ENCODE measurements around the gene FAM72A. TPM values are rescaled to one million over a fixed set of nuclear protein-coding genes. Genes with fewer than 3 reads are reported as not detected.
"Not testable (repeated sequence)": the region's sequence is repeated elsewhere in the genome, so short reads cannot be mapped to it uniquely, and the experiment has no call there.

FAM72A gene
- total and polyA plus RNA-seq, 2 of the 4 experiments (the other 2 are of a cell fraction) = 2.2 to 5.0 TPM

GRCh38 chr1:206232970-206233645 lies 30.5 kb upstream of the FAM72A start:
- H3K14ac ChIP-seq (replicated peaks; ENCODE audit: low read depth, low read length); H2BK15ac ChIP-seq (ENCODE audit: low read depth, low read length); H3K9me1 ChIP-seq (ENCODE audit: insufficient read depth, low read length); H3K9me3 ChIP-seq (ENCODE audit: control insufficient read depth, insufficient read depth, low read length); H3K4me3 ChIP-seq (ENCODE audit: insufficient read depth, low read depth, low read length); H4K91ac ChIP-seq (ENCODE audit: insufficient read depth, low read depth, low read length); H2AK9ac ChIP-seq (replicated peaks; ENCODE audit: low read depth, low read length, poor library complexity); H3K18ac ChIP-seq (ENCODE audit: low read depth, low read length); H3K9ac ChIP-seq (ENCODE audit: low read depth, low read length); H3K79me1 ChIP-seq (ENCODE audit: low read depth in 1 of 2, low read length in 2 of 2); H2BK20ac ChIP-seq (ENCODE audit: low read depth, low read length); POLR2A ChIA-PET (ENCODE audit: unreplicated experiment); H3K4me1 ChIP-seq (ENCODE audit: control insufficient read depth, insufficient read depth, low read length); in situ Hi-C loops (cut with MboI; ENCODE audit: low sequenced_read_pairs); H2AFZ ChIP-seq (replicated peaks; ENCODE audit: low read length, poor library complexity); H3K56ac ChIP-seq (ENCODE audit: extremely low read depth, insufficient read depth, low read length); H3K36me3 ChIP-seq (ENCODE audit: control insufficient read depth, insufficient read depth, low read length); H3K27ac ChIP-seq (ENCODE audit: insufficient read depth, low read length); H2AK5ac ChIP-seq (ENCODE audit: low read depth, low read length); dilution Hi-C loops (cut with HindIII; ENCODE audit: low sequenced_read_pairs, unreplicated experiment); BruUV-seq (replicated peaks); H4K20me1 ChIP-seq (ENCODE audit: insufficient read depth, low read length); DNase-seq; CTCF ChIA-PET; H3K4ac ChIP-seq (ENCODE audit: low read depth, low read length); H2BK120ac ChIP-seq (ENCODE audit: low read depth, low read length); H2BK5ac ChIP-seq (ENCODE audit: low read depth, low read length, poor library complexity, severe bottlenecking); H3K23ac ChIP-seq (ENCODE audit: low read depth, low read length); intact Hi-C loops (cut with micrococcal nuclease); H4K8ac ChIP-seq (ENCODE audit: low read depth in 2 of 2, low read length in 2 of 2); H4K5ac ChIP-seq (ENCODE audit: low read depth, low read length); H3K27me3 ChIP-seq (ENCODE audit: control insufficient read depth, insufficient read depth, low read length); H3K4me2 ChIP-seq (ENCODE audit: low read depth, low read length): not testable (repeated sequence)
- WGBS, 2 experiments (ENCODE audit: extremely low coverage in 2 of 2, insufficient read length in 1 of 2) = no CpG with 5 or more reads among the region's 5 CpGs
- ATAC-seq (ENCODE audit: low read depth) = peak; percentile 40

GRCh38 chr1:206231989-206232388 lies 29.4 kb upstream of the FAM72A start:
- BruUV-seq (replicated peaks); intact Hi-C loops (cut with micrococcal nuclease); H3K27ac ChIP-seq (ENCODE audit: insufficient read depth, low read length); H4K20me1 ChIP-seq (ENCODE audit: insufficient read depth, low read length); H2BK120ac ChIP-seq (ENCODE audit: low read depth, low read length); H2AK5ac ChIP-seq (ENCODE audit: low read depth, low read length); H2AK9ac ChIP-seq (replicated peaks; ENCODE audit: low read depth, low read length, poor library complexity); H4K5ac ChIP-seq (ENCODE audit: low read depth, low read length); H3K18ac ChIP-seq (ENCODE audit: low read depth, low read length); H4K8ac ChIP-seq (ENCODE audit: low read depth in 2 of 2, low read length in 2 of 2); H3K14ac ChIP-seq (replicated peaks; ENCODE audit: low read depth, low read length); H3K27me3 ChIP-seq (ENCODE audit: control insufficient read depth, insufficient read depth, low read length); in situ Hi-C loops (cut with MboI; ENCODE audit: low sequenced_read_pairs); H3K4ac ChIP-seq (ENCODE audit: low read depth, low read length); H3K9me1 ChIP-seq (ENCODE audit: insufficient read depth, low read length); H3K9me3 ChIP-seq (ENCODE audit: control insufficient read depth, insufficient read depth, low read length); ATAC-seq (ENCODE audit: low read depth); H3K79me1 ChIP-seq (ENCODE audit: low read depth in 1 of 2, low read length in 2 of 2); H3K4me3 ChIP-seq (ENCODE audit: insufficient read depth, low read depth, low read length); dilution Hi-C loops (cut with HindIII; ENCODE audit: low sequenced_read_pairs, unreplicated experiment); H2AFZ ChIP-seq (replicated peaks; ENCODE audit: low read length, poor library complexity); POLR2A ChIA-PET (ENCODE audit: unreplicated experiment); H3K9ac ChIP-seq (ENCODE audit: low read depth, low read length); H3K56ac ChIP-seq (ENCODE audit: extremely low read depth, insufficient read depth, low read length); H3K4me2 ChIP-seq (ENCODE audit: low read depth, low read length); H3K36me3 ChIP-seq (ENCODE audit: control insufficient read depth, insufficient read depth, low read length); CTCF ChIA-PET; H3K23ac ChIP-seq (ENCODE audit: low read depth, low read length); H2BK20ac ChIP-seq (ENCODE audit: low read depth, low read length); H2BK15ac ChIP-seq (ENCODE audit: low read depth, low read length); H2BK5ac ChIP-seq (ENCODE audit: low read depth, low read length, poor library complexity, severe bottlenecking); H4K91ac ChIP-seq (ENCODE audit: insufficient read depth, low read depth, low read length); H3K4me1 ChIP-seq (ENCODE audit: control insufficient read depth, insufficient read depth, low read length): not testable (repeated sequence)
- no CpG with 5 or more reads among the region's 9 CpGs for WGBS, 2 experiments (ENCODE audit: extremely low coverage in 2 of 2, insufficient read length in 1 of 2)
- peak; percentile 0 for DNase-seq
